Fibroblast of gingiva (primary cell): Measurements from ENCODE around the gene PTPN13.
A peak's percentile ranks its signal among the peaks of the same experiment; 100 is the strongest.
"Not testable (repeated sequence)": the region's sequence is repeated elsewhere in the genome, so short reads cannot be mapped to it uniquely, and the experiment has no call there.

ENCODE experiments used
- DNase-seq: peaks from one replicate; pipeline ENCODE4 v3.0.0-alpha.2; 2011; ENCODE audit warnings: low read depth

Gene PTPN13

GRCh38 chr4:86718152-86718551 lies 124.0 kb downstream of the PTPN13 start:
- no peak for DNase-seq

GRCh38 chr4:86719149-86719548 lies 125.0 kb downstream of the PTPN13 start:
- DNase-seq: not testable (repeated sequence)

GRCh38 chr4:86720508-86721068 lies 126.5 kb downstream of the PTPN13 start:
- DNase-seq: no peak

- DNase-seq: no peak
Measured at GRCh38 chr4:86721412-86721811, 127.3 kb downstream of the PTPN13 start.

- DNase-seq: no peak
Measured at GRCh38 chr4:86730310-86730709, 136.2 kb downstream of the PTPN13 start.

GRCh38 chr4:86737244-86737643 lies 143.1 kb downstream of the PTPN13 start:
- no peak for DNase-seq

- DNase-seq: no peak
Measured at GRCh38 chr4:86741846-86742245, 147.7 kb downstream of the PTPN13 start.

- DNase-seq: no peak
Measured at GRCh38 chr4:86744570-86744969, 150.5 kb downstream of the PTPN13 start.

GRCh38 chr4:86749121-86749520 lies 155.0 kb downstream of the PTPN13 start:
- DNase-seq: no peak

GRCh38 chr4:86755388-86755787 lies 161.3 kb downstream of the PTPN13 start:
- DNase-seq: no peak

- DNase-seq: no peak
Measured at GRCh38 chr4:86757468-86757867, 163.4 kb downstream of the PTPN13 start.

GRCh38 chr4:86759298-86759697 lies 165.2 kb downstream of the PTPN13 start:
- DNase-seq: no peak

- no peak for DNase-seq
Measured at GRCh38 chr4:86762649-86763048, 168.5 kb downstream of the PTPN13 start.

- DNase-seq: no peak
Measured at GRCh38 chr4:86769794-86770193, 175.7 kb downstream of the PTPN13 start.

GRCh38 chr4:86771141-86771540 lies 177.0 kb downstream of the PTPN13 start:
- DNase-seq: no peak

- peak; percentile 15 for DNase-seq
Measured at GRCh38 chr4:86775061-86775460, 180.9 kb downstream of the PTPN13 start.

- DNase-seq: no peak
Measured at GRCh38 chr4:86778175-86778574, 184.1 kb downstream of the PTPN13 start.

GRCh38 chr4:86788826-86789225 lies 194.7 kb downstream of the PTPN13 start:
- DNase-seq: no peak

- DNase-seq: no peak
Measured at GRCh38 chr4:86791126-86791525, 197.0 kb downstream of the PTPN13 start.

GRCh38 chr4:86809809-86810208 lies 215.7 kb downstream of the PTPN13 start:
- DNase-seq: no peak

- no peak for DNase-seq
Measured at GRCh38 chr4:86810847-86811246, 216.7 kb downstream of the PTPN13 start.

GRCh38 chr4:86815653-86816052 lies 221.5 kb downstream of the PTPN13 start:
- no peak for DNase-seq

- DNase-seq: peak; percentile 96
Measured at GRCh38 chr4:86816501-86817273, 222.6 kb downstream of the PTPN13 start.

- peak; percentile 41 for DNase-seq
Measured at GRCh38 chr4:86818211-86818610, 224.1 kb downstream of the PTPN13 start.
